BJ (cell line): ENCODE data around the gene DDRGK1. TPM values are rescaled to one million over a fixed set of nuclear protein-coding genes. Genes with fewer than 3 reads are reported as not detected.

ENCODE experiments used
- CTCF ChIA-PET: fragments of 350-600 bp; formaldehyde crosslinking; extraction: SDS; loops from one replicate; lab custom pipeline; 2021; ENCODE audit warnings: antibody characterized with exemption, inconsistent platforms; lab: Yijun Ruan, JAX
- POLR2A ChIA-PET: fragments of 300-600 bp; sonication (Branson Sonifier 250); formaldehyde crosslinking; extraction: SDS; loops from one replicate; lab custom pipeline; 2021; ENCODE audit warnings: antibody characterized with exemption; lab: Charles Lee
- DNase-seq: peaks from one replicate; pipeline ENCODE4 v3.0.0-alpha.2; 2011; ENCODE audit warnings: low read depth
- H3K27me3 ChIP-seq: 2 replicates; pipeline ENCODE4 v1.6.0; 2011; ENCODE audit warnings: low read length; ENCODE audit not compliant: control insufficient read depth, insufficient read depth
- H3K36me3 ChIP-seq: 2 replicates; pipeline ENCODE4 v1.5.1; 2011; ENCODE audit warnings: low read length; ENCODE audit not compliant: control insufficient read depth, insufficient read depth
- H3K4me3 ChIP-seq: 2 replicates; pipeline ENCODE4 v1.5.1; 2011; ENCODE audit warnings: low read depth, mild to moderate bottlenecking, control low read depth, low read length
- CTCF ChIP-seq: IDR thresholded peaks from 2 replicates; pipeline ENCODE4 v1.5.1; 2011; ENCODE audit warnings: low read depth, mild to moderate bottlenecking, control low read depth, inconsistent platforms, low read length, moderate library complexity; ENCODE audit not compliant: insufficient read depth
- polyA plus RNA-seq: library from polyadenylated mRNA; depleted of rRNA; stranded (reverse); fragments of >200 nt; gene quantifications from 2 replicates; pipeline ENCODE4 v1.2.3, GENCODE V29; 2011

The DDRGK1 gene
- polyA plus RNA-seq, 1 experiment = 34.9 TPM

- CTCF ChIA-PET = interaction anchor here (1.4 kb wide), 1 partner anchor 18 kb away, joined by 5 read pairs; no protein-coding TSS in a partner anchor
- no peak overlapping the region; the same call in 1 of the 2 replicates for H3K4me3 ChIP-seq
- TF ChIP-seq CTCF = no peak
- DNase-seq = no peak
- peaks cover 4% of the 10 kb centered on the region for H3K27me3 ChIP-seq
- POLR2A ChIA-PET = no interaction called here
- H3K36me3 ChIP-seq = no peaks in the 10 kb centered on the region
Measured at GRCh38 chr20:3237011-3237957, 32.8 kb upstream of the DDRGK1 start.

GRCh38 chr20:3235666-3236324, 31.3 kb upstream of the DDRGK1 start:
- no peak for DNase-seq
- no peak for TF ChIP-seq CTCF
- ChIA-PET POLR2A (no interaction called here), CTCF (no interaction called here)
- H3K4me3 ChIP-seq = no peak overlapping the region
- peaks cover 4% of the 10 kb centered on the region for H3K27me3 ChIP-seq
- no peaks in the 10 kb centered on the region for H3K36me3 ChIP-seq

GRCh38 chr20:3233991-3234498, 29.6 kb upstream of the DDRGK1 start:
- H3K27me3 ChIP-seq = peaks cover 4% of the 10 kb centered on the region
- CTCF ChIA-PET = no interaction called here
- H3K4me3 ChIP-seq = no peak overlapping the region
- TF ChIP-seq CTCF = no peak
- POLR2A ChIA-PET = no interaction called here
- no peaks in the 10 kb centered on the region for H3K36me3 ChIP-seq
- no peak for DNase-seq

- Histone ChIP-seq H3K36me3 (no peaks in the 10 kb centered on the region), H3K27me3 (peaks cover 4% of the 10 kb centered on the region), H3K4me3 (no peak overlapping the region)
- no peak for DNase-seq
- TF ChIP-seq CTCF = no peak
- CTCF ChIA-PET = no interaction called here
- POLR2A ChIA-PET = no interaction called here
Measured at GRCh38 chr20:3233131-3233990, 28.9 kb upstream of the DDRGK1 start.
